Ureter (tissue), 1 donor: ENCODE data around the gene ACTR1B. TPM values are rescaled to one million over a fixed set of nuclear protein-coding genes. Genes with fewer than 3 reads are reported as not detected.
"Not testable (repeated sequence)": the region's sequence is repeated elsewhere in the genome, so short reads cannot be mapped to it uniquely, and the experiment has no call there.

ENCODE experiments used
- DNase-seq: peaks from one replicate; pipeline ENCODE4 v3.0.0-alpha.2; 2020; ENCODE audit warnings: low spot score
- total RNA-seq: library from RNA; stranded (reverse); gene quantifications from one replicate; pipeline ENCODE4 v1.2.4, GENCODE V29; 2023
- donor health status: DM: yes; HTN: yes; CAD: no.

Gene ACTR1B
- total RNA-seq, 1 donor from 2014 or later: 67.4 TPM

DNA sequence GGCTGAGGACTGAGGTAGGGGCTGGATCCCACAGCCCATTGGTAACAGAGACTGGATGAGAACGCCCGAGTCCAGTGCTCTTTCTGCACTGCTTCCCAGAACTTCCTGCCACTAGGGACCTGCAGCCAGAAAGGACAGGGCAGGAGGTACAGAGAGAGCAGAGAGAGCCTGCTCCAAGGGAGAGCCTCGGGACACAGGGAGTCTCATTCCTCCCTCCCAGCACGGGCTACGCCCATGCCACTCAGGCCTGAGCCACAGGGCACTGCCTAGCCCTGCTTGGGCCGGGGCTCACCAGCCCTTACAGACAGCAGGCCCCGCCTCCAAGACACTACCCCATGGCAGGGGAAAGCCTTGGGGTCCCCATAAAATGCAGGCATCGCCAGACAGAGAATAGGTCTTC is 48.1 kb downstream of the ACTR1B start:
- DNase-seq: not testable (repeated sequence)

DNA sequence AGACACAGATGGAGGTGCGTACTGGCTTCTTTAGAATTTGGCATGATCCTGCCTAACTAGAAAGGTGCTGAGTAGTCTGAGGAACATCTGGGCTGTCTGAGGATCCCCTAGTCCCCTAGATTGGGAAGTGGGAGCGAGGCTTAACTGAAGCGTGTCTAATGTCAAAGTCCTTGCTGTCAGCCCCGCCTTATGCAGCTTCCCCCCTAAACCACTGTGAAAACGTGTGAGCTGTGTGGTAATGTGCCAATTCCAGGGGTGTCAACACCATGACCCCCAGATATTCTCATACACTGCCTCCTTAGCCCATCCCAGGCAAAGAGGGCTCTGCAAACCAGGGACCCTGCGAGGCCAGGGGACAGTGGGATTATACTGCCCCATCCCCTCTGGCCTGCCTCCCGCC is 51.9 kb downstream of the ACTR1B start:
- DNase-seq: not testable (repeated sequence)

DNA sequence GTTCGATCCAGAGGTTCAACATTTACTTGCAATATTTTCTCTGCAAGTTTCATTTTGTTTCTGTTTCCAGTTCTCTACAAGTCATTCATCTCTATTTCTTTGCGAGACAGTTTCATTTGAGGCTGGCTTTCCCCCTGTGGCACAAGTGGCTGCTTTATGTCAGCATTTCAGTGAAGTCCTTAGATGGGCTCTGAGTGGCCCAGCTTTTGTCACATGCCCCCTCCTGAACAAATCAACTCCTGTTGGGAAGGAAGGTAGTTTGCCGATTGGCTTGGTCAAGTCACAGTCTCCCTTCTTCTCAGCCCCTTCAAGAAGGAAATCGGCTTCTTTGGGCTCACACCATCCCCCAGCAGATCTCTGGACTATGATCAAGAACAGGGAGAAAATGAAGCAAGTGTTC is 55.1 kb downstream of the ACTR1B start:
- not testable (repeated sequence) for DNase-seq

Other genes starting within 250 kb of the ACTR1B start
- 25.3 TPM for gene ANKRD36B, start 74.2 kb downstream of the ACTR1B start, total RNA-seq
- gene COX5B, start 18.0 kb downstream of the ACTR1B start, total RNA-seq: 254 TPM
- gene C2orf92, start 5.7 kb upstream of the ACTR1B start, total RNA-seq: 9.2 TPM
- 5.2 TPM for gene ZAP70, start 49.5 kb upstream of the ACTR1B start, total RNA-seq